Measurements from ENCODE around the gene ALDH1A1. TPM values are rescaled to one million over a fixed set of nuclear protein-coding genes. Genes with fewer than 3 reads are reported as not detected.

Gene ALDH1A1
- total RNA-seq, 2 experiments from 2014 or later: not detected

GRCh38 chr9:72855321-72855720 lies 97.5 kb downstream of the ALDH1A1 start:
- H3K9me3 Mint-ChIP-seq (ENCODE audit: low read depth): no peaks in the 10 kb centered on the region
- no peaks in the 10 kb centered on the region for H3K4me1 Mint-ChIP-seq
- CTCF ChIA-PET: interaction anchor here (1.1 kb wide), 1 partner anchor 328 kb away, joined by 3 read pairs; no protein-coding TSS in a partner anchor
- ATAC-seq (no peak), DNase-seq (no peak)
- H3K27ac Mint-ChIP-seq: no peak overlapping the region
- no peak overlapping the region for H3K4me3 Mint-ChIP-seq
- H3K27me3 Mint-ChIP-seq: no peaks in the 10 kb centered on the region
- no peaks in the 10 kb centered on the region for H3K36me3 Mint-ChIP-seq

Other genes starting within 250 kb of the ALDH1A1 start
- gene ANXA1, start 198.8 kb upstream of the ALDH1A1 start, total RNA-seq: 100 to 1,000 TPM; 135 to 177 TPM

Measured in activated CD8-positive, alpha-beta memory T cell treated with anti-CD3 and anti-CD28 coated beads, Interleukin-2, amount 10 ng/mL, durations not matched to agents 7 days and 5 days (primary cell).